IMR-90 (cell line): ENCODE results near the gene PCSK5.

Source experiments
- BHLHE40 ChIP-seq: fragments of 150-350 bp; IDR thresholded peaks from 2 replicates; pipeline ENCODE4 v1.6.1; 2016; ENCODE audit warnings: mild to moderate bottlenecking, low read depth, low read length
- CEBPB ChIP-seq: IDR thresholded peaks from 2 replicates; pipeline ENCODE4 v1.6.1; 2012; ENCODE audit warnings: low read depth, low read length, improper control_type of control experiment
- CTCF ChIP-seq: conservative IDR thresholded peaks from 2 replicates; pipeline ENCODE4 v1.5.1; 2012; ENCODE audit warnings: mild to moderate bottlenecking, low read depth, low read length, improper control_type of control experiment
- MXI1 ChIP-seq: IDR thresholded peaks from 2 replicates; pipeline ENCODE4 v1.6.1; 2012; ENCODE audit warnings: low read depth, mild to moderate bottlenecking, low read length, moderate library complexity, borderline replicate concordance
- POLR2A ChIP-seq: IDR thresholded peaks from 2 replicates; pipeline ENCODE4 v1.6.1; 2012; ENCODE audit warnings: mild to moderate bottlenecking, low read depth, low read length
- RCOR1 ChIP-seq: IDR thresholded peaks from 2 replicates; pipeline ENCODE4 v1.6.1; 2012; ENCODE audit warnings: mild to moderate bottlenecking, low read length, improper control_type of control experiment; ENCODE audit not compliant: insufficient replicate concordance
- RFX5 ChIP-seq: IDR thresholded peaks from 2 replicates; pipeline ENCODE4 v1.8.0; 2012; ENCODE audit warnings: low read depth, mild to moderate bottlenecking, low read length, moderate library complexity
- SMC3 ChIP-seq: fragments of 150-350 bp; IDR thresholded peaks from 2 replicates; pipeline ENCODE4 v1.6.1; 2016; ENCODE audit warnings: low read depth, mild to moderate bottlenecking, antibody characterized with exemption, low read length, moderate library complexity
- TF ChIP-seq, protein P1 (sequence below): fragments of 150-350 bp; IDR thresholded peaks from 2 replicates; pipeline ENCODE4 v1.6.1; 2017; ENCODE audit warnings: mild to moderate bottlenecking, antibody characterized with exemption, low read length, low read depth

GRCh38 chr9:76143834-76144233 lies 253.4 kb downstream of the PCSK5 start:
- TF ChIP-seq CTCF (no peak), POLR2A (no peak), CEBPB (no peak), MXI1 (no peak), SMC3 (no peak), RFX5 (no peak), RCOR1 (no peak), BHLHE40 (no peak)
- TF ChIP-seq, protein P1, sequence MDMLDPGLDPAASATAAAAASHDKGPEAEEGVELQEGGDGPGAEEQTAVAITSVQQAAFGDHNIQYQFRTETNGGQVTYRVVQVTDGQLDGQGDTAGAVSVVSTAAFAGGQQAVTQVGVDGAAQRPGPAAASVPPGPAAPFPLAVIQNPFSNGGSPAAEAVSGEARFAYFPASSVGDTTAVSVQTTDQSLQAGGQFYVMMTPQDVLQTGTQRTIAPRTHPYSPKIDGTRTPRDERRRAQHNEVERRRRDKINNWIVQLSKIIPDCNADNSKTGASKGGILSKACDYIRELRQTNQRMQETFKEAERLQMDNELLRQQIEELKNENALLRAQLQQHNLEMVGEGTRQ, result no peak
